GM08714 (cell line): ENCODE measurements around the gene TMEM221.

Experiments
- H3K4me3 ChIP-seq: fragments of 200-500 bp; sonication (Bioruptor generic); 2 replicates; pipeline ENCODE4 v1.5.1; 2014; ENCODE audit warnings: mild to moderate bottlenecking, low read length, inconsistent platforms
- ZNF274 ChIP-seq: IDR thresholded peaks from 2 replicates; pipeline ENCODE4 v1.6.1; 2012; ENCODE audit warnings: mild to moderate bottlenecking, low read depth, low read length

TMEM221 gene

DNA sequence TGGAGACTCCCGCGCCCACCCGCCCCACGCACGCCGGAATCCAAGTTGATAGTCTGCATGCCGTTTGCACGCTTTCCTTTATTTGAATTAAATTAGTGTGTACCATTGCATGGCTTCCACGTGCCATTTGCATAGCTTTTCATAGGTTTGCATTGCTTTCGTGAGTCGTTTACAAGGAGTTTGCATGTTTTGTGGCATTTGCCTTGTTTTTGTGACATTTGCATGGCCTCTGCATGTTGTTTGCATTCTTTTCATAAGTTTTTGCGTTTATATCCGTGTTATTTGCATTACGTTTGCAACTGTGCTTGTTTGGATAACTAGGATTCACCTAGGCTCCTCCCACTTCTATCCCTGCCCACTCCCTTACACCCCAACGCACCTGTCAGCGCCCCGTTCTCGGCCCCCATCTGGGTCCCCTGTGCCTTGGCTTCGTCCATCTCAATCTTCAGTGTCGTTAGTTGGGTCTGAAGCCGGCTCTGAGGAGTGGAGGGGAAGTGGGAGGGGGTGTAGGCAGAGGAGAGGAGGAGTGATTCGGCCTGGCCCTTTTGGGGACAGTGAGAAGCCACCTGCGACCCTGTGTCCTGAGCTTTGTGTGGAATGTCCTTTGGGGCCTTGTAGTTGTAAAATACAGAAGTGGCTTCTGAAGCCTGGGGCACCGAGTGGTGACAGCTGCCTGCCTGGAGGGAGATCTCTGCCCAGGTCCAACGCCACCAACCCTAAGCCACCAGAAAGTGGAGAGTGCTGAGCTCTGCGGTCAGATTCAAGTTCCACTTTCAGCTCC, 56.9 kb downstream of the TMEM221 start:
- no peak for TF ChIP-seq ZNF274
- no peak overlapping the region; the same call in 1 of the 2 replicates for H3K4me3 ChIP-seq

DNA sequence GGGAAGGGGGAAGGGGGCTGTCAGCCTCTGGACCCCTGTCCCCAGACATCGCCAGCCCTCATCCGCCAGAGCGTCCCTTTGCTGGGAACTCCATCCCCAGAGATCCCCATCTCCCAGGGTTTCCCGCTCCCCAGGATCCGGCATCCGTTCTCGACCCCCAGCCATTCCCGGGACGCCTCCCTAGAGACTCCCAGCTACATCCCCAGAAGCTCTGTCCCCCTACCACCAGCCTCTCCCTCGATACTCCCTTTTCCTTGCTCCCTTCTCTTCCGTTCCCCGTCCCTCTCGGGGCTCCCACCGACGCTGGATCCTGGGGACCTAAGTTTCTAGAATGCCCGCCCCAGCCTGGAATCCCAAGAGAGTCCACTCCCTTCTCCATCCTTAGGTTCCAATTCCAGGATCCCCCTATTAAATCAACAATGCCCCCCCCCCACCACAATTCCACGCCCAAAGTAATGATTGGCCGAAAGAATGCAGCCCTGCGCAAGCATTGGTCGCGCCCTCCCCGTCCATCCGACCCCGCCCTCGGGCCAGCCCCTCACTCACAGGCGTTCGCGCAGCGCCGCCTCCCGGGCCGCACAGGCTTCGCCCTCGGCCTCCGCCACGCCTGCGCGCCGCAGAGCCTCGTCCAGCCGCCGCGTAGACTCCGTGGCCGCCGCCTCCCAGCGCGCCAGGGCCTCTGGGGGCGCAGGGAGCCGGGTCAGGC, 57.6 kb downstream of the TMEM221 start:
- no peak for TF ChIP-seq ZNF274
- peak overlapping the region; percentile 46; the same call in 1 of the 2 replicates for H3K4me3 ChIP-seq

DNA sequence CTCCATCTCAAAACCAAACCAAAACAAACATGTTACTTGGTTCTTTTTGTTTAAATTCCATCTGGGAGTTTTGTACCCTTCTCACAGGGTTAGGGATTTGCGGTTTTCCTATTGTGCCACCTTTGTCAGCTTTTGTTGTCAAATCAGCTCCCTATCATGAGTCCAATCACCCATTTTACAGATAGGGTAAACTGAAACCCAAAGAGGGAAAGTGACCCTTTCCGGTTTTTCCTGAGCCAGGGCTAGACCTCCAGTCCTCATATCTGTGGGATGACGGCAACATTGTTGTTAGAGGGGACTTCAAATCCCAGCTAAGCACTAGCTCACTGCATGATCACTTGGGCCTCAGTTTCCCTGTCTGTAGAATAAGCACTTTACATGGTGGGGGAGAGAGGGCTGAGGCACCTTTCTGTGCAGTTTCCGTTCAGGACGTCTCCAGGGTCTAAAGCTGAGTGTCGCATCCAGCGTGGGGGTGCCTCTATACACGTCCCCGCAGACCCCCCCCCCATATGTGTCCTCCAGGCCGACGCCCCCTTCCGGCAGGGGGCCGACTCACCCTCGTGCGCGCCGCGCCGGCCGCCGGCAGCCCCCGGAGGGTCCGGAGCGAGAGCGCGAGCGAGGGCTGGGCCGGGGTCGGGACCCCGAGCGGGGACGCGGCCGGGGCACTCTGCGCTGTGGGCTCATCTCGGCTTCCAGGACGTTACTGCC, 58.4 kb downstream of the TMEM221 start:
- no peak for TF ChIP-seq ZNF274
- H3K4me3 ChIP-seq: peak overlapping the region; percentile 46; the same call in 1 of the 2 replicates

DNA sequence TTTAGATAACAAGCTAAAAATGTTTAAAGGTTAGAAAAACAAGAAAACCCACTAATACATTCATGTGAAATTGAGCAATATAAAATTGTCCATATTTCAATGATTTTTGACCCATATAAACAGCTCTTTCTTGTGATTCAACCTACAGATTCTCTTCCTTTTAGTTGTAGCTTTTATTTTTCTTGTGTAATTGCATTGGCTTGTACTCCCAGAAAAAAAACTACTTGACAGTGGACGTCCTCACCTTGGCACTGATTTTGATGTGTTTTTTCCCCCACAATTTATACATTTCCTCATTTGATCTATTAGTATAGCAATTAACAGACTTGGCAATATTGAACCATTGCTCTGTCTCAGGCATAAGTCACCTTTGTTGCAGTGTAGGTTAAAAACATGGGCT, 59.2 kb downstream of the TMEM221 start:
- H3K4me3 ChIP-seq: no peak overlapping the region
- no peak for TF ChIP-seq ZNF274

DNA sequence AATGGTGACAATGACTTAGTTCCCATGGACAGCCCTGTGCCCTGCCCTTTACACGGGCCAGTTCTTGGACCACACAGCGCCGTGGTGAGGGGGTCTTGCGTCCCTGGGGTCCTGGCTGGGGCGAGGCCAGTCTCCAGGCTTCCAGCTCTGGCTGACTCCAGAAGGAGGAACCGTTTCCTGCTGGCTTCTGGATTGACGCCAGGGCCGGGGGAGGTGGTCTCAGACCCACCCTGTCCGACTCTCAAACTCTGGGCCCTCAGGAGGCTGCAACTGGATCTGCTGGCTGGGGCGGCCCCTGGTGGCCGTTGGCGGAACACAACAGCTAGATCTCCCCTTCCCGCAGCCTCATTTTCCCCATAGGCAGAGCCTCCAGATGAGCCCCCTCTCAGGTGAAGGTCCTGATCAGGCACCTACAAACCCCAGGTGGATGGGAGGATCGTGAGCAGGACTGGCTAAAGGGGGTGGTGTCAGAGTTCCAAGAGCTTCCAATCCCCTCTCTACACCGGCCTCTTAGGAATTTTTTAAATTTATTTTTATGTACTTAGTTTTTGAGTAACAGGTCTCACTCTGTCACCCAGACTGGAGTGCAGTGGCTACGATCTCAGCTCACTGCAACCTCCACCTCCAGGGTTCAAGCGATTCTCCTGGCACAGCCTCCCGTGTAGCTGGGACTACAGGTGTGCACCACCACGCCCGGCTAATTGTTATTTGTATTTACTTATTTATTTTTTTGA, 62.4 kb downstream of the TMEM221 start:
- no peak overlapping the region for H3K4me3 ChIP-seq
- TF ChIP-seq ZNF274: no peak
